ENCODE measurements around the gene PHOX2A.

The PHOX2A gene

GRCh38 chr11:72253392-72253791 is 9.4 kb upstream of the PHOX2A start:
- Mint-ChIP-seq H3K4me1 (no peaks in the 10 kb centered on the region), H3K9me3 (peaks cover 19% of the 10 kb centered on the region), H3K4me3 (no peak overlapping the region), H3K36me3 (ENCODE audit: low read depth) (no peaks in the 10 kb centered on the region), H3K27me3 (ENCODE audit: low read depth, poor library complexity) (peaks cover 29% of the 10 kb centered on the region), H3K27ac (no peak overlapping the region)
- DNase-seq = no peak
- no peak for TF ChIP-seq CTCF (IDR thresholded peaks at IDR 0.05)

GRCh38 chr11:72251614-72252013 is 7.6 kb upstream of the PHOX2A start:
- no peak overlapping the region for H3K27ac Mint-ChIP-seq
- H3K9me3 Mint-ChIP-seq = peaks cover 19% of the 10 kb centered on the region
- no peak overlapping the region for H3K4me3 Mint-ChIP-seq
- no peaks in the 10 kb centered on the region for H3K4me1 Mint-ChIP-seq
- no peak for DNase-seq
- peaks cover 29% of the 10 kb centered on the region for H3K27me3 Mint-ChIP-seq (ENCODE audit: low read depth, poor library complexity)
- TF ChIP-seq CTCF (IDR thresholded peaks at IDR 0.05) = no peak
- no peaks in the 10 kb centered on the region for H3K36me3 Mint-ChIP-seq (ENCODE audit: low read depth)

GRCh38 chr11:72250661-72251464 is 6.9 kb upstream of the PHOX2A start:
- Mint-ChIP-seq H3K9me3 (peaks cover 19% of the 10 kb centered on the region), H3K36me3 (ENCODE audit: low read depth) (no peaks in the 10 kb centered on the region), H3K4me3 (no peak overlapping the region), H3K27ac (no peak overlapping the region), H3K27me3 (ENCODE audit: low read depth, poor library complexity) (peaks cover 28% of the 10 kb centered on the region), H3K4me1 (no peaks in the 10 kb centered on the region)
- no peak for TF ChIP-seq CTCF (IDR thresholded peaks at IDR 0.05)
- no peak for DNase-seq

GRCh38 chr11:72249961-72250360 is 6.0 kb upstream of the PHOX2A start:
- no peak for TF ChIP-seq CTCF (IDR thresholded peaks at IDR 0.05)
- Mint-ChIP-seq H3K4me3 (no peak overlapping the region), H3K27me3 (ENCODE audit: low read depth, poor library complexity) (peaks cover 19% of the 10 kb centered on the region), H3K4me1 (no peaks in the 10 kb centered on the region), H3K9me3 (peaks cover 15% of the 10 kb centered on the region), H3K27ac (no peak overlapping the region), H3K36me3 (ENCODE audit: low read depth) (no peaks in the 10 kb centered on the region)
- no peak for DNase-seq

- TF ChIP-seq CTCF (IDR thresholded peaks at IDR 0.05) = no peak
- H3K27ac Mint-ChIP-seq = no peak overlapping the region
- no peak for DNase-seq
- H3K36me3 Mint-ChIP-seq (ENCODE audit: low read depth) = no peaks in the 10 kb centered on the region
- H3K27me3 Mint-ChIP-seq (ENCODE audit: low read depth, poor library complexity) = peaks cover 20% of the 10 kb centered on the region
- peaks cover 6% of the 10 kb centered on the region for H3K9me3 Mint-ChIP-seq
- H3K4me3 Mint-ChIP-seq = no peak overlapping the region
- H3K4me1 Mint-ChIP-seq = peaks cover 6% of the 10 kb centered on the region
Observed at GRCh38 chr11:72247584-72247983, 3.6 kb upstream of the PHOX2A start.

GRCh38 chr11:72245263-72245816 is 1.4 kb upstream of the PHOX2A start:
- TF ChIP-seq CTCF (IDR thresholded peaks at IDR 0.05) = no peak
- Mint-ChIP-seq H3K4me1 (peaks cover 22% of the 10 kb centered on the region), H3K27ac (no peak overlapping the region), H3K36me3 (ENCODE audit: low read depth) (no peaks in the 10 kb centered on the region), H3K4me3 (no peak overlapping the region), H3K27me3 (ENCODE audit: low read depth, poor library complexity) (peaks cover 38% of the 10 kb centered on the region), H3K9me3 (peaks cover 13% of the 10 kb centered on the region)
- DNase-seq = no peak
